Heart right ventricle (tissue), 16 donors: Measurements from ENCODE around the gene MCM7. TPM values are rescaled to one million over a fixed set of nuclear protein-coding genes. Genes with fewer than 3 reads are reported as not detected.
A peak's percentile ranks its signal among the peaks of the same experiment; 100 is the strongest.

Source experiments
- ATAC-seq, 8 donors: fragments of 200-7000 bp; cut with Tn5 transposase; one replicate each; pipeline ENCODE4 v1.9.1; 2020; ENCODE audit warnings: mild to moderate bottlenecking in 8 of 8, moderate library complexity in 8 of 8, moderate number of reproducible peaks in 1 of 8
- DNase-seq, 2 donors: peaks; one replicate each; pipeline ENCODE4 v3.0.0-alpha.2; 2020
- H3K27ac ChIP-seq, 10 donors: fragments of 200-600 bp; sonication (generic) in 2 of 10; one replicate each; pipeline versions ENCODE4 v1.5.0 to v1.8.0; 2020 to 2022; ENCODE audit warnings: mild to moderate bottlenecking in 3 of 10
- H3K27me3 ChIP-seq, 7 donors: fragments of 200-600 bp; one replicate each; pipeline ENCODE4 v1.8.0; 2021 to 2022; ENCODE audit warnings: mild to moderate bottlenecking in 2 of 7
- H3K36me3 ChIP-seq, 9 donors: fragments of 200-600 bp; sonication (generic) in 1 of 9; one replicate each; pipeline versions ENCODE4 v1.5.0 to v1.8.0; 2020 to 2022; ENCODE audit warnings: mild to moderate bottlenecking in 2 of 9
- H3K4me1 ChIP-seq, 9 donors: fragments of 200-600 bp; sonication (generic) in 1 of 9; one replicate each; pipeline versions ENCODE4 v1.5.0 to v1.8.0; 2020 to 2022; ENCODE audit warnings: mild to moderate bottlenecking in 4 of 9
- H3K4me3 ChIP-seq, 10 donors: fragments of 200-600 bp; sonication (generic) in 2 of 10; one replicate each; pipeline versions ENCODE4 v1.5.0 to v1.8.0; 2020 to 2022; ENCODE audit warnings: mild to moderate bottlenecking in 7 of 10, moderate library complexity in 2 of 10
- H3K9me3 ChIP-seq, 11 donors: fragments of 200-600 bp in 10 of 11; sonication (generic) in 2 of 11; one replicate each; pipeline versions ENCODE4 v1.5.0 to v1.8.0; 2013 to 2022; ENCODE audit warnings: mild to moderate bottlenecking in 2 of 11, control low read depth in 1 of 11, moderate library complexity in 1 of 11
- CTCF ChIP-seq, 9 donors: fragments of 200-600 bp; sonication (generic) in 2 of 9; IDR thresholded peaks; one replicate each; pipeline versions ENCODE4 v1.5.0 to v1.8.0; 2021 to 2022; ENCODE audit warnings: antibody characterized with exemption in 9 of 9, mild to moderate bottlenecking in 5 of 9, moderate library complexity in 1 of 9
- WGBS, 2 donors: extraction: QIAGEN DNeasy Blood & Tissue Kit; methylation state at CpG; one replicate each; pipeline ENCODE4 v1.1.7; 2013; ENCODE audit warnings: inconsistent platforms in 1 of 2; 5-methylcytosine and 5-hydroxymethylcytosine counted together
- intact Hi-C, 10 donors: fragments of 100-400 bp; cut with DNase I; formaldehyde crosslinking; loops; one replicate each; pipeline versions ENCODE4 v1.11.1 to v1.14.2; 2022
- polyA plus RNA-seq, 2 donors: library from polyadenylated mRNA; stranded (reverse); fragments of 200-250 nt; gene quantifications; one replicate each; pipeline ENCODE4 v1.2.3, GENCODE V29; 2013
- total RNA-seq, 10 donors: library from RNA; stranded (reverse); fragmentation: NEBNext Ultra II Directional in 3 of 10; extraction: Animal tissue kit (Norgen Biotek cat#: 25700) in 3 of 10; gene quantifications; one replicate each; pipeline versions ENCODE4 v1.2.1 to v1.2.4, GENCODE V29; 2021 to 2023
- donor health status: Arrhythmogenic right ventricular cardiomyopathy.
- donor health status: ischemic (EF 13 %, LVEDD 7.1; RV severe dilation, severe dysfunction).
- donor health status: healthy with polysubstance abuse.
- donor health status: DM: no; HTN: yes; CAD: no.
- donor health status: DM: no; HTN: no; CAD: no.
- donor health status: ischemic (EF 25% LVEDD 6.9; RV normal size, moderate dysfunction).
- donor health status: ischemic (EF 25% LVEDD 5.7; RV mildly dilated, moderate dysfunction).
- donor health status: healthy.
- donor health status: DM: yes; HTN: yes; CAD: no.
- donor health status: Ischemic cardiomyopathy.
- donor health status: ischemic (EF 35%, LVEDD 5.7; RV mildly dilated, moderate dysfunction).
- donor health status: nonischemic (EF 11% LVEDD 7.7; RV severe dilation, severe dysfunction).
- donor health status: DM: yes; HTN: yes; CAD: no.
- donor health status: PGD.
- donor health status: ischemic (EF 29% LVEDD 5.4; RV normal size, mild dysfunction).
- donor health status: nonischemic (EF 23%, LVEDD 6.1; RV moderate dilation, normal function).

Gene MCM7
- total and polyA plus RNA-seq, 12 donors = 11.6 to 30.4 (median 16.5) TPM

DNA sequence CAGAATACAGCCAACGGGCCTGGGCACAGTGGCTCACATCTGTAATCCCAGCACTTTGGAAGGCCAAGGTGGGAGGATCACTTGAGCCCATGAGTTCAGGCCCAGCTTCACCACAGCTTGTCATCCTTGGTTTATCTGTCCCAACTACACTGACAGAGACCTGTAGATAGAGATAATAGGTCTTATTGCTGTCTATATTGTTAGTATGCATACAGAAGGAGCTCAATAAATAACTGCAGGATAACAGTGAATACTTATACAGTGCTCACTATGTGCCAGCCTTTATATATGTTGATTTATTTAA, 19.5 kb upstream of the MCM7 start:
- no peak for DNase-seq
- H3K27me3 ChIP-seq = no peaks in the 10 kb centered on the region
- H3K4me3 ChIP-seq = peak overlapping the region in 6 of 10 donors; percentile 63 to 86 (median 76)
- H3K27ac ChIP-seq = peak overlapping the region in 3 of 10 donors; percentile 91 to 94 (median 92)
- no peak for ATAC-seq
- H3K36me3 ChIP-seq = peaks cover 0 to 15% (median 0%) of the 10 kb centered on the region in 9 donors
- peaks cover 5 to 35% (median 18%) of the 10 kb centered on the region in 9 donors for H3K4me1 ChIP-seq
- H3K9me3 ChIP-seq = no peaks in the 10 kb centered on the region
- intact Hi-C loops = loop anchor here in 1 of 10 donors (10.0 kb wide), 1 partner anchor 206 kb away; the partner anchor contains the start of gene TRIM4
- 18 to 25% methylated on average over 1 of the region's 1 CpG for WGBS, 2 donors
- TF ChIP-seq CTCF (IDR thresholded peaks at IDR 0.05) = no peak

DNA sequence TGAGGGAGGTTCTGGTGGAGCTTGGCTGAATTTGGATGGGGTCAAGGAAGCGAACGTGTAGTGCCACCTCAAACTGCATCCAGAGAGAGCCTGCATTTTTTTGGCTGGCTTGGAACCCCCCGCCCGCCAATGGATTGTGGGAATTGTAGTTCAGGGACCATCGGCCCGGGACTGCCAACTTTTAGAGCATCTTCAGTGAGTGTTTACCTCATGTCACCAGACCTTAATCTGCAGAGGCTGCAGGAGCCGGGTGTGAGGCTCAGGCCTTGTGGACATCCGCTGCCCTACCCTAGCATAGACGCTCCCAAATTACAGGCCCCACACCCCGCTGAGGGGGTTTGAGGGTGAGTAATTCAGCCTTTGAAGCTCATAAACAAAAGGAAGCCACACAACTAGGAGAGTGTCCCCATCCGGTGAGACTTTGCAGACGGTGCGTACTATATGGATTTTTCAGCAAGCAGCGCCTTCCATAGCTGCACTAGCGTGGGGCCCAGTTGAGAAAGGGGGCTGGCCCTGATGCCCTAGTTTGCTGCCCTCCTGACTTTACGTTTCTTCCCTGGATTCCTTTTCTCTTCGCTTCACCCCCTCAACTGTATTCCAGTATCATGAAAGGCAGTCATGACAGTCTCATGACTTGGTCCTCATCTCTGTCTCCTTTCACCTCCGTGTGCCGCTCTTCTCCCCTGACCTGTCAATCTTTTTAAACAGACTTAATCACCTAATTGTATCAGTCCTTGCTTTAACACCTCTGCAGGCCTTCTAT, 19.0 kb upstream of the MCM7 start:
- H3K4me1 ChIP-seq = peaks cover 5 to 30% (median 17%) of the 10 kb centered on the region in 9 donors
- peak; percentile 51 to 69 for DNase-seq
- peak overlapping the region; percentile 83 to 94 (median 89) for H3K27ac ChIP-seq
- intact Hi-C loops = loop anchor here in 4 of 10 donors (1.0 to 10.0 kb wide), 3 partner anchors 19 to 205 kb away; partner anchors contain the start of genes AP4M1 (in 3 of the 4), MCM7 (in 3 of the 4) and TRIM4 (in 1 of the 4)
- TF ChIP-seq CTCF (IDR thresholded peaks at IDR 0.05) = no peak
- no peaks in the 10 kb centered on the region for H3K27me3 ChIP-seq
- H3K36me3 ChIP-seq = peaks cover 0 to 18% (median 0%) of the 10 kb centered on the region in 9 donors
- 17 to 20% methylated on average over 19 of the region's 19 CpGs for WGBS, 2 donors
- peak; percentile 55 to 78 (median 74) for ATAC-seq
- peak overlapping the region; percentile 51 to 86 (median 74) for H3K4me3 ChIP-seq
- H3K9me3 ChIP-seq = no peaks in the 10 kb centered on the region

GRCh38 chr7:100119072-100119969, 18.1 kb upstream of the MCM7 start, which contains the start of the genes CNPY4 and TAF6:
TSS of gene CNPY4 (plus strand) at chr7:100119634. CDS start at chr7:100119745, 111 bp downstream.
TSS of gene TAF6 (minus strand) at chr7:100119358. CDS start at chr7:100114209, 5,149 bp downstream.
- no peaks in the 10 kb centered on the region for H3K27me3 ChIP-seq
- TF ChIP-seq CTCF (IDR thresholded peaks at IDR 0.05) = peak in 1 of 9 donors; percentile 3
- WGBS, 2 donors = 0% methylated on average over 49 of the region's 49 CpGs

More at GRCh38 chr7:100119072-100119969, 18.1 kb upstream of the MCM7 start, which contains the start of the genes CNPY4 and TAF6:
- H3K4me1 ChIP-seq = peaks cover 5 to 21% (median 17%) of the 10 kb centered on the region in 9 donors
- H3K36me3 ChIP-seq = peaks cover 0 to 25% (median 0%) of the 10 kb centered on the region in 9 donors
- H3K9me3 ChIP-seq = no peaks in the 10 kb centered on the region
- ATAC-seq (peak; percentile 91 to 98 (median 95)), DNase-seq (peak; percentile 96 to 97)
- H3K27ac ChIP-seq = peak within 1 kb of the TSS; percentile 83 to 94 (median 89)
- H3K4me3 ChIP-seq = peak within 1 kb of the TSS; percentile 51 to 86 (median 74)
- intact Hi-C loops = loop anchor here in 3 of 10 donors (1.0 to 2.0 kb wide), 2 partner anchors 18 to 19 kb away; partner anchors contain the start of genes AP4M1 (in 3 of the 3) and MCM7 (in 3 of the 3)
